ENCODE results near the gene MTNR1B.

DNA sequence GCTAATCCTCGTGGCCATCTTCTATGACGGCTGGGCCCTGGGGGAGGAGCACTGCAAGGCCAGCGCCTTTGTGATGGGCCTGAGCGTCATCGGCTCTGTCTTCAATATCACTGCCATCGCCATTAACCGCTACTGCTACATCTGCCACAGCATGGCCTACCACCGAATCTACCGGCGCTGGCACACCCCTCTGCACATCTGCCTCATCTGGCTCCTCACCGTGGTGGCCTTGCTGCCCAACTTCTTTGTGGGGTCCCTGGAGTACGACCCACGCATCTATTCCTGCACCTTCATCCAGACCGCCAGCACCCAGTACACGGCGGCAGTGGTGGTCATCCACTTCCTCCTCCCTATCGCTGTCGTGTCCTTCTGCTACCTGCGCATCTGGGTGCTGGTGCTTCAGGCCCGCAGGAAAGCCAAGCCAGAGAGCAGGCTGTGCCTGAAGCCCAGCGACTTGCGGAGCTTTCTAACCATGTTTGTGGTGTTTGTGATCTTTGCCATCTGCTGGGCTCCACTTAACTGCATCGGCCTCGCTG lies 12.1 kb downstream of the MTNR1B start:
- TF ChIP-seq, protein P1, sequence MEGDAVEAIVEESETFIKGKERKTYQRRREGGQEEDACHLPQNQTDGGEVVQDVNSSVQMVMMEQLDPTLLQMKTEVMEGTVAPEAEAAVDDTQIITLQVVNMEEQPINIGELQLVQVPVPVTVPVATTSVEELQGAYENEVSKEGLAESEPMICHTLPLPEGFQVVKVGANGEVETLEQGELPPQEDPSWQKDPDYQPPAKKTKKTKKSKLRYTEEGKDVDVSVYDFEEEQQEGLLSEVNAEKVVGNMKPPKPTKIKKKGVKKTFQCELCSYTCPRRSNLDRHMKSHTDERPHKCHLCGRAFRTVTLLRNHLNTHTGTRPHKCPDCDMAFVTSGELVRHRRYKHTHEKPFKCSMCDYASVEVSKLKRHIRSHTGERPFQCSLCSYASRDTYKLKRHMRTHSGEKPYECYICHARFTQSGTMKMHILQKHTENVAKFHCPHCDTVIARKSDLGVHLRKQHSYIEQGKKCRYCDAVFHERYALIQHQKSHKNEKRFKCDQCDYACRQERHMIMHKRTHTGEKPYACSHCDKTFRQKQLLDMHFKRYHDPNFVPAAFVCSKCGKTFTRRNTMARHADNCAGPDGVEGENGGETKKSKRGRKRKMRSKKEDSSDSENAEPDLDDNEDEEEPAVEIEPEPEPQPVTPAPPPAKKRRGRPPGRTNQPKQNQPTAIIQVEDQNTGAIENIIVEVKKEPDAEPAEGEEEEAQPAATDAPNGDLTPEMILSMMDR (IDR thresholded peaks at IDR 0.05; ENCODE audit: low read depth, low read length, missing input control) = no peak
- TF ChIP-seq TAF1 (conservative IDR thresholded peaks at IDR 0.05) (no peak), GABPA (IDR thresholded peaks at IDR 0.05 in 1 of 2, conservative IDR thresholded peaks at IDR 0.05 in 1 of 2) (no peak), YY1 (IDR thresholded peaks at IDR 0.05) (no peak), HNF4A (conservative IDR thresholded peaks at IDR 0.05) (no peak), RAD21 (IDR thresholded peaks at IDR 0.05) (no peak)
- TF ChIP-seq, protein P2, sequence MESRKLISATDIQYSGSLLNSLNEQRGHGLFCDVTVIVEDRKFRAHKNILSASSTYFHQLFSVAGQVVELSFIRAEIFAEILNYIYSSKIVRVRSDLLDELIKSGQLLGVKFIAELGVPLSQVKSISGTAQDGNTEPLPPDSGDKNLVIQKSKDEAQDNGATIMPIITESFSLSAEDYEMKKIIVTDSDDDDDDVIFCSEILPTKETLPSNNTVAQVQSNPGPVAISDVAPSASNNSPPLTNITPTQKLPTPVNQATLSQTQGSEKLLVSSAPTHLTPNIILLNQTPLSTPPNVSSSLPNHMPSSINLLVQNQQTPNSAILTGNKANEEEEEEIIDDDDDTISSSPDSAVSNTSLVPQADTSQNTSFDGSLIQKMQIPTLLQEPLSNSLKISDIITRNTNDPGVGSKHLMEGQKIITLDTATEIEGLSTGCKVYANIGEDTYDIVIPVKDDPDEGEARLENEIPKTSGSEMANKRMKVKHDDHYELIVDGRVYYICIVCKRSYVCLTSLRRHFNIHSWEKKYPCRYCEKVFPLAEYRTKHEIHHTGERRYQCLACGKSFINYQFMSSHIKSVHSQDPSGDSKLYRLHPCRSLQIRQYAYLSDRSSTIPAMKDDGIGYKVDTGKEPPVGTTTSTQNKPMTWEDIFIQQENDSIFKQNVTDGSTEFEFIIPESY (IDR thresholded peaks at IDR 0.05) = no peak
- TF ChIP-seq, protein P3, sequence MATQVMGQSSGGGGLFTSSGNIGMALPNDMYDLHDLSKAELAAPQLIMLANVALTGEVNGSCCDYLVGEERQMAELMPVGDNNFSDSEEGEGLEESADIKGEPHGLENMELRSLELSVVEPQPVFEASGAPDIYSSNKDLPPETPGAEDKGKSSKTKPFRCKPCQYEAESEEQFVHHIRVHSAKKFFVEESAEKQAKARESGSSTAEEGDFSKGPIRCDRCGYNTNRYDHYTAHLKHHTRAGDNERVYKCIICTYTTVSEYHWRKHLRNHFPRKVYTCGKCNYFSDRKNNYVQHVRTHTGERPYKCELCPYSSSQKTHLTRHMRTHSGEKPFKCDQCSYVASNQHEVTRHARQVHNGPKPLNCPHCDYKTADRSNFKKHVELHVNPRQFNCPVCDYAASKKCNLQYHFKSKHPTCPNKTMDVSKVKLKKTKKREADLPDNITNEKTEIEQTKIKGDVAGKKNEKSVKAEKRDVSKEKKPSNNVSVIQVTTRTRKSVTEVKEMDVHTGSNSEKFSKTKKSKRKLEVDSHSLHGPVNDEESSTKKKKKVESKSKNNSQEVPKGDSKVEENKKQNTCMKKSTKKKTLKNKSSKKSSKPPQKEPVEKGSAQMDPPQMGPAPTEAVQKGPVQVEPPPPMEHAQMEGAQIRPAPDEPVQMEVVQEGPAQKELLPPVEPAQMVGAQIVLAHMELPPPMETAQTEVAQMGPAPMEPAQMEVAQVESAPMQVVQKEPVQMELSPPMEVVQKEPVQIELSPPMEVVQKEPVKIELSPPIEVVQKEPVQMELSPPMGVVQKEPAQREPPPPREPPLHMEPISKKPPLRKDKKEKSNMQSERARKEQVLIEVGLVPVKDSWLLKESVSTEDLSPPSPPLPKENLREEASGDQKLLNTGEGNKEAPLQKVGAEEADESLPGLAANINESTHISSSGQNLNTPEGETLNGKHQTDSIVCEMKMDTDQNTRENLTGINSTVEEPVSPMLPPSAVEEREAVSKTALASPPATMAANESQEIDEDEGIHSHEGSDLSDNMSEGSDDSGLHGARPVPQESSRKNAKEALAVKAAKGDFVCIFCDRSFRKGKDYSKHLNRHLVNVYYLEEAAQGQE (IDR thresholded peaks at IDR 0.05) = no peak
- TF ChIP-seq, protein P4, sequence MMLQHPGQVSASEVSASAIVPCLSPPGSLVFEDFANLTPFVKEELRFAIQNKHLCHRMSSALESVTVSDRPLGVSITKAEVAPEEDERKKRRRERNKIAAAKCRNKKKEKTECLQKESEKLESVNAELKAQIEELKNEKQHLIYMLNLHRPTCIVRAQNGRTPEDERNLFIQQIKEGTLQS (IDR thresholded peaks at IDR 0.05) = no peak
- TF ChIP-seq, protein P5, sequence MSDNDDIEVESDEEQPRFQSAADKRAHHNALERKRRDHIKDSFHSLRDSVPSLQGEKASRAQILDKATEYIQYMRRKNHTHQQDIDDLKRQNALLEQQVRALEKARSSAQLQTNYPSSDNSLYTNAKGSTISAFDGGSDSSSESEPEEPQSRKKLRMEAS (IDR thresholded peaks at IDR 0.05) = no peak

Measured in liver (tissue), 3 donors.